ENCODE measurements around the gene CCDC158.

DNA sequence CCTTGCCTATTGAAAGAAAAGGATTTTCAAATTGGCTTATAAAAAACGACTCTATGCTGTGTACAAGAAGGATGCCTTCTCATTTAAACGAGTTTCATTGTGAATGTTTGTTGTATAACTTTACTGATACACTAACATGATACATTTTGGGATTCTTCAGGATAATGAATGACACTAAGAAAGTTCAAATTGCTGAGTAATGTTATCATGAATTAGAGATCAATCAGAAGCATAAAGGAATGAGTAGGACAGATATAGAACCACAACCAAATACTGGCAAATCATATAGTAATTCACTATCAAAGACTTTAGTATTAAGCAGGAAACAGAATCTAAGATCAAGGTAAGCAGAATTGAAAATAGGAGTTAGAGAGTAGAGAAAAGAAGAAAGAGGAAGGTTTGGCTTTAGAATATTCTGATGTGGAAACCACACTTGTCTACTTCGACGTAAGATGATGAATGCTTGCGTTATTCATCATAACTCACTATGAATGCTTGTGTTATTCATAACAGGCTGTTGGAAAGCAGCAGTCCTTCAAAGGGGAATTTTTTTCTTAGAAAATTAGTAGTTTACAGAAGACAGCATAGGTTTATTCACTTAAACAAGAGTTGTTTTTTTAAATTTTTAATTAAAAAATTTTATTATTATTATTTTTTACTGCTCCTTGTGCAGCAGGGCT lies 13.4 kb downstream of the CCDC158 start:
- TF ChIP-seq RAD21 (IDR thresholded peaks at IDR 0.05; ENCODE audit: low read depth) (no peak), EP300 (IDR thresholded peaks at IDR 0.05; ENCODE audit: borderline replicate concordance) (no peak)
